Measurements from ENCODE around the gene AREG.

GRCh38 chr4:74415602-74416300, 29.2 kb upstream of the AREG start:
- TF ChIP-seq CTCF (IDR thresholded peaks at IDR 0.05): no peak
- no peak for TF ChIP-seq POLR2A (IDR thresholded peaks at IDR 0.05)
